H9 (cell line): Measurements from ENCODE around the gene CYB5RL. TPM values are rescaled to one million over a fixed set of nuclear protein-coding genes. Genes with fewer than 3 reads are reported as not detected.

Source experiments
- DNase-seq: peaks from one replicate; pipeline ENCODE4 v3.0.0-alpha.2; 2017
- H2AFZ ChIP-seq: one replicate; pipeline ENCODE4 v1.6.1; 2013; ENCODE audit warnings: mild to moderate bottlenecking, low read length, control low read depth, moderate library complexity
- H2AK5ac ChIP-seq: 2 replicates; pipeline ENCODE4 v1.6.1; 2013; ENCODE audit warnings: low read length, control low read depth, mixed read lengths; ENCODE audit not compliant: insufficient read length
- H2BK120ac ChIP-seq: one replicate; pipeline ENCODE4 v1.6.1; 2013; ENCODE audit warnings: low read depth, mild to moderate bottlenecking, low read length, control low read depth, inconsistent platforms; ENCODE audit not compliant: poor library complexity, severe bottlenecking
- H2BK12ac ChIP-seq: 2 replicates; pipeline ENCODE4 v1.6.1; 2013; ENCODE audit warnings: low read length, control low read depth, mixed read lengths, low read depth; ENCODE audit not compliant: insufficient read length
- H2BK15ac ChIP-seq: 2 replicates; pipeline ENCODE4 v1.6.1; 2013; ENCODE audit warnings: low read depth, low read length, control low read depth
- H2BK20ac ChIP-seq: one replicate; pipeline ENCODE4 v1.6.1; 2013; ENCODE audit warnings: low read depth, mild to moderate bottlenecking, low read length, control low read depth, inconsistent platforms; ENCODE audit not compliant: poor library complexity, severe bottlenecking
- H2BK5ac ChIP-seq: 2 replicates; pipeline ENCODE4 v1.6.1; 2013; ENCODE audit warnings: low read length, control low read depth, mixed read lengths; ENCODE audit not compliant: insufficient read length
- H3K14ac ChIP-seq: 2 replicates; pipeline ENCODE4 v1.6.1; 2013; ENCODE audit warnings: low read length, control low read depth; ENCODE audit not compliant: insufficient read depth
- H3K18ac ChIP-seq: 2 replicates; pipeline ENCODE4 v1.6.1; 2013; ENCODE audit warnings: low read depth, mild to moderate bottlenecking, mixed read lengths, low read length, control low read depth; ENCODE audit not compliant: insufficient read length
- H3K23ac ChIP-seq: 2 replicates; pipeline ENCODE4 v1.6.1; 2013; ENCODE audit warnings: low read length, control low read depth, mixed read lengths, low read depth; ENCODE audit not compliant: insufficient read length
- H3K23me2 ChIP-seq: 2 replicates; pipeline ENCODE4 v1.6.1; 2013; ENCODE audit warnings: low read depth, mild to moderate bottlenecking, mixed read lengths, low read length, control low read depth; ENCODE audit not compliant: insufficient read length, poor library complexity, severe bottlenecking
- H3K27ac ChIP-seq: 2 replicates; pipeline ENCODE4 v1.5.1; 2013; ENCODE audit warnings: low read length, control low read depth, mixed read lengths, low read depth; ENCODE audit not compliant: insufficient read length
- H3K27me3 ChIP-seq: 2 replicates; pipeline ENCODE4 v1.6.1; 2013; ENCODE audit warnings: low read length, control low read depth, inconsistent platforms; ENCODE audit not compliant: insufficient read depth
- H3K4ac ChIP-seq: 2 replicates; pipeline ENCODE4 v1.6.1; 2013; ENCODE audit warnings: low read depth, mild to moderate bottlenecking, control low read depth, inconsistent platforms, low read length, moderate library complexity
- H3K4me1 ChIP-seq: 2 replicates; pipeline ENCODE4 v1.6.1; 2013; ENCODE audit warnings: low read length, control low read depth, inconsistent platforms; ENCODE audit not compliant: insufficient read depth
- H3K4me2 ChIP-seq: 2 replicates; pipeline ENCODE4 v1.6.1; 2013; ENCODE audit warnings: low read length, control low read depth, mixed read lengths; ENCODE audit not compliant: insufficient read length, insufficient read depth
- H3K56ac ChIP-seq: 2 replicates; pipeline ENCODE4 v1.6.1; 2013; ENCODE audit warnings: low read depth, mild to moderate bottlenecking, mixed read lengths, low read length, control low read depth; ENCODE audit not compliant: insufficient read length
- H3K79me1 ChIP-seq: 2 replicates; pipeline ENCODE4 v1.6.1; 2013; ENCODE audit warnings: low read depth, mild to moderate bottlenecking, moderate library complexity, low read length, control low read depth, inconsistent platforms; ENCODE audit not compliant: insufficient read depth, poor library complexity, severe bottlenecking
- H3K79me2 ChIP-seq: 2 replicates; pipeline ENCODE4 v1.6.1; 2013; ENCODE audit warnings: low read length, control low read depth, inconsistent platforms; ENCODE audit not compliant: insufficient read depth
- H3K9ac ChIP-seq: 2 replicates; pipeline ENCODE4 v1.6.1; 2013; ENCODE audit warnings: low read length, control low read depth, mixed read lengths; ENCODE audit not compliant: insufficient read length; ENCODE audit errors: extremely low read depth
- H3K9me3 ChIP-seq: one replicate; pipeline ENCODE4 v1.6.1; 2013; ENCODE audit warnings: low read depth, low read length, inconsistent platforms; ENCODE audit not compliant: control insufficient read depth
- H3T11ph ChIP-seq: one replicate; pipeline ENCODE4 v1.6.1; 2013; ENCODE audit warnings: mild to moderate bottlenecking, low read length, control low read depth, inconsistent platforms
- H4K20me1 ChIP-seq: one replicate; pipeline ENCODE4 v1.6.1; 2013; ENCODE audit not compliant: control insufficient read depth, insufficient read length, insufficient read depth
- H4K5ac ChIP-seq: 2 replicates; pipeline ENCODE4 v1.6.1; 2013; ENCODE audit warnings: low read depth, mild to moderate bottlenecking, mixed read lengths, low read length, control low read depth; ENCODE audit not compliant: insufficient read length
- H4K8ac ChIP-seq: replicated peaks from 2 replicates; pipeline ENCODE4 v1.6.1; 2013; ENCODE audit warnings: low read length, control low read depth, mixed read lengths, low read depth; ENCODE audit not compliant: insufficient read length
- H4K91ac ChIP-seq: 2 replicates; pipeline ENCODE4 v1.6.1; 2013; ENCODE audit warnings: low read depth, mild to moderate bottlenecking, moderate library complexity, mixed read lengths, low read length, control low read depth; ENCODE audit not compliant: insufficient read length
- H3K27ac Mint-ChIP-seq, 3 experiments: 2 replicates in 2 of 3; 3 replicates in 1 of 3; pipeline ENCODE4 v1.8.0; 2020 to 2021; ENCODE audit warnings: mixed read lengths in 3 of 3, mild to moderate bottlenecking in 1 of 3, moderate library complexity in 1 of 3
- H3K27me3 Mint-ChIP-seq: 2 replicates; pipeline ENCODE4 v1.8.0; 2021; ENCODE audit warnings: low read depth, mild to moderate bottlenecking, moderate library complexity, mixed read lengths
- H3K36me3 Mint-ChIP-seq, 3 experiments: 2 replicates in 2 of 3; 3 replicates in 1 of 3; pipeline ENCODE4 v1.8.0; 2020 to 2021; ENCODE audit warnings: low read depth in 3 of 3, mixed read lengths in 3 of 3; ENCODE audit not compliant: insufficient read depth in 1 of 3
- H3K4me1 Mint-ChIP-seq, 2 experiments: 2 replicates each; pipeline ENCODE4 v1.8.0; 2020; ENCODE audit warnings: mixed read lengths in 2 of 2
- H3K4me3 Mint-ChIP-seq, 2 experiments: 2 replicates in 1 of 2; 3 replicates in 1 of 2; pipeline ENCODE4 v1.8.0; 2020 to 2021; ENCODE audit warnings: mild to moderate bottlenecking in 2 of 2, mixed read lengths in 2 of 2, moderate library complexity in 1 of 2
- H3K9me3 Mint-ChIP-seq, 2 experiments: 2 replicates in 1 of 2; 3 replicates in 1 of 2; pipeline ENCODE4 v1.8.0; 2020; ENCODE audit warnings: mild to moderate bottlenecking in 2 of 2, mixed read lengths in 2 of 2, moderate library complexity in 1 of 2
- WGBS: extraction: QIAGEN DNeasy Blood & Tissue Kit; methylation state at CpG from one replicate; pipeline ENCODE4 v1.1.7; 2013; ENCODE audit warnings: missing lambda C conversion rate, low lambda C conversion rate, mixed read lengths; ENCODE audit not compliant: insufficient read length; ENCODE audit errors: extremely low coverage; 5-methylcytosine and 5-hydroxymethylcytosine counted together
- total RNA-seq: library from RNA; stranded (reverse); gene quantifications from 2 replicates; pipeline ENCODE4 v1.2.1, GENCODE V29; 2021
- TF ChIP-seq, protein P1 (sequence below): fragments of 200-600 bp; sonication (generic); conservative IDR thresholded peaks from 3 replicates; pipeline ENCODE4 v1.8.0; 2021; ENCODE audit warnings: antibody characterized with exemption, mild to moderate bottlenecking

Gene CYB5RL
- total RNA-seq, 1 experiment from 2014 or later: 12.6 TPM

DNA sequence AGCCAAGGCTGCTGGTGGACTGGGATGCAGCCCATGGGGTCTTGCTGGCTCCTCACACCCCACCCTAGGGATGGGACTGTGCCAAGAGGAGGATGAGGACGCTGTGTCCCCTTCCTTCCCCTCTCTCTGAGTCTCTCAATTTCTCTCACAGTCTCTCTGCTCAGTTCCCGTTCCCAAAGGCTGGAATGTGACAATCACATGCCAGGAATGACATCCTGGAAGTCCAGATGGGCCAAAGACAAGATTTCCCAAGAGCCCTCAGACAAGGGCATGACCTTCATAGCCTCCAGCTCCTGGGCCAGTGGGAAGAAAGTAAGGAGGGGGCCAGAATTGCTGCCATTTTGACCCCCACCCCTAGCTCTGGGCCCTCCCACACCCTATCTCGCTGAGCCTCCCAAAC lies 39.5 kb downstream of the CYB5RL start:
- no peaks in the 10 kb centered on the region for H3K27me3 ChIP-seq
- H3K18ac ChIP-seq: no peak overlapping the region
- H3K9ac ChIP-seq: no peak overlapping the region
- Mint-ChIP-seq H3K9me3 (no peaks in the 10 kb centered on the region), H3K27ac (peak overlapping the region in 1 of 3 experiments; percentile 46; a peak in 1 of 7 replicates), H3K27me3 (peaks cover 15% of the 10 kb centered on the region), H3K4me3 (no peak overlapping the region; a peak in 1 of 5 replicates), H3K36me3 (no peaks in the 10 kb centered on the region), H3K4me1 (peaks cover 0 to 8% of the 10 kb centered on the region in 2 experiments; a peak in 2 of 4 replicates)
- H3K4me2 ChIP-seq: no peak overlapping the region
- H3K4ac ChIP-seq: no peak overlapping the region
- H4K5ac ChIP-seq: no peak overlapping the region
- H3K14ac ChIP-seq: no peak overlapping the region
- H3T11ph ChIP-seq: no peak overlapping the region
- H2AK5ac ChIP-seq: no peak overlapping the region
- H3K27ac ChIP-seq: no peak overlapping the region
- no peak overlapping the region for H2AFZ ChIP-seq
- no peak overlapping the region for H3K56ac ChIP-seq
- no peak overlapping the region for H2BK12ac ChIP-seq
- H2BK120ac ChIP-seq: no peak overlapping the region
- H4K91ac ChIP-seq: no peak overlapping the region
- H4K20me1 ChIP-seq: no peaks in the 10 kb centered on the region
- H2BK20ac ChIP-seq: no peak overlapping the region
- no peaks in the 10 kb centered on the region for H3K4me1 ChIP-seq
- H3K79me1 ChIP-seq: no peaks in the 10 kb centered on the region
- H3K23me2 ChIP-seq: no peaks in the 10 kb centered on the region
- no peak overlapping the region for H3K23ac ChIP-seq
- H2BK15ac ChIP-seq: no peak overlapping the region
- no peak overlapping the region for H4K8ac ChIP-seq
- H3K79me2 ChIP-seq: no peaks in the 10 kb centered on the region
- H2BK5ac ChIP-seq: no peak overlapping the region
- no peaks in the 10 kb centered on the region for H3K9me3 ChIP-seq
- TF ChIP-seq, protein P1, sequence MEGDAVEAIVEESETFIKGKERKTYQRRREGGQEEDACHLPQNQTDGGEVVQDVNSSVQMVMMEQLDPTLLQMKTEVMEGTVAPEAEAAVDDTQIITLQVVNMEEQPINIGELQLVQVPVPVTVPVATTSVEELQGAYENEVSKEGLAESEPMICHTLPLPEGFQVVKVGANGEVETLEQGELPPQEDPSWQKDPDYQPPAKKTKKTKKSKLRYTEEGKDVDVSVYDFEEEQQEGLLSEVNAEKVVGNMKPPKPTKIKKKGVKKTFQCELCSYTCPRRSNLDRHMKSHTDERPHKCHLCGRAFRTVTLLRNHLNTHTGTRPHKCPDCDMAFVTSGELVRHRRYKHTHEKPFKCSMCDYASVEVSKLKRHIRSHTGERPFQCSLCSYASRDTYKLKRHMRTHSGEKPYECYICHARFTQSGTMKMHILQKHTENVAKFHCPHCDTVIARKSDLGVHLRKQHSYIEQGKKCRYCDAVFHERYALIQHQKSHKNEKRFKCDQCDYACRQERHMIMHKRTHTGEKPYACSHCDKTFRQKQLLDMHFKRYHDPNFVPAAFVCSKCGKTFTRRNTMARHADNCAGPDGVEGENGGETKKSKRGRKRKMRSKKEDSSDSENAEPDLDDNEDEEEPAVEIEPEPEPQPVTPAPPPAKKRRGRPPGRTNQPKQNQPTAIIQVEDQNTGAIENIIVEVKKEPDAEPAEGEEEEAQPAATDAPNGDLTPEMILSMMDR: no peak
- no CpG with 5 or more reads among the region's 3 CpGs for WGBS
- DNase-seq: peak; percentile 17
